NCI-H748 (cell line): ENCODE data around the gene SRGAP2B.
"Not testable (repeated sequence)": the region's sequence is repeated elsewhere in the genome, so short reads cannot be mapped to it uniquely, and the experiment has no call there.

Experiments
- DNase-seq: peaks from one replicate; lab custom pipeline; 2025; ENCODE audit not compliant: unreplicated experiment; lab: John Stamatoyannopoulos, UW

Gene SRGAP2B

GRCh38 chr1:145093517-145094149 lies 1.5 kb downstream of the SRGAP2B start:
- DNase-seq: not testable (repeated sequence)

GRCh38 chr1:145082483-145083255 lies 12.5 kb downstream of the SRGAP2B start:
- DNase-seq: not testable (repeated sequence)

GRCh38 chr1:145080193-145080592 lies 14.9 kb downstream of the SRGAP2B start:
- not testable (repeated sequence) for DNase-seq

GRCh38 chr1:145079737-145080136 lies 15.4 kb downstream of the SRGAP2B start:
- DNase-seq: not testable (repeated sequence)

GRCh38 chr1:145078787-145079370 lies 16.2 kb downstream of the SRGAP2B start:
- not testable (repeated sequence) for DNase-seq

GRCh38 chr1:145077872-145078786 lies 17.0 kb downstream of the SRGAP2B start:
- DNase-seq: not testable (repeated sequence)

- not testable (repeated sequence) for DNase-seq
These were observed 18.3 kb downstream of the SRGAP2B start for GRCh38 chr1:145076877-145077276.

GRCh38 chr1:145074021-145074559 lies 21.0 kb downstream of the SRGAP2B start:
- DNase-seq: not testable (repeated sequence)

- not testable (repeated sequence) for DNase-seq
These were observed 23.6 kb downstream of the SRGAP2B start for GRCh38 chr1:145071569-145071968.

- not testable (repeated sequence) for DNase-seq
These were observed 28.6 kb downstream of the SRGAP2B start for GRCh38 chr1:145066486-145066885.

- not testable (repeated sequence) for DNase-seq
These were observed 29.8 kb downstream of the SRGAP2B start for GRCh38 chr1:145065194-145065826.

GRCh38 chr1:145063941-145064648 lies 31.0 kb downstream of the SRGAP2B start:
- not testable (repeated sequence) for DNase-seq

- not testable (repeated sequence) for DNase-seq
These were observed 31.8 kb downstream of the SRGAP2B start for GRCh38 chr1:145063285-145063684.

- DNase-seq: not testable (repeated sequence)
These were observed 36.9 kb downstream of the SRGAP2B start for GRCh38 chr1:145058184-145058583.

GRCh38 chr1:145055217-145055760 lies 39.8 kb downstream of the SRGAP2B start:
- not testable (repeated sequence) for DNase-seq

- DNase-seq: not testable (repeated sequence)
These were observed 41.7 kb downstream of the SRGAP2B start for GRCh38 chr1:145053428-145053827.

- DNase-seq: not testable (repeated sequence)
These were observed 42.9 kb downstream of the SRGAP2B start for GRCh38 chr1:145052019-145052776.

GRCh38 chr1:145048181-145048856 lies 46.8 kb downstream of the SRGAP2B start:
- not testable (repeated sequence) for DNase-seq
